ENCODE measurements around the gene ZNF608.

- no peak for TF ChIP-seq CTCF (IDR thresholded peaks at IDR 0.05)
- no peak for TF ChIP-seq POLR2A (IDR thresholded peaks at IDR 0.05)
- no peak for TF ChIP-seq POLR2AphosphoS5 (IDR thresholded peaks at IDR 0.05)
- TF ChIP-seq EP300 (IDR thresholded peaks at IDR 0.05) = no peak
Observed at GRCh38 chr5:124707520-124707919, 38.9 kb downstream of the ZNF608 start.
